ENCODE results near the gene DOK7.

Gene DOK7

GRCh38 chr4:3500634-3501101, 37.6 kb downstream of the DOK7 start:
- TF ChIP-seq, protein P1, sequence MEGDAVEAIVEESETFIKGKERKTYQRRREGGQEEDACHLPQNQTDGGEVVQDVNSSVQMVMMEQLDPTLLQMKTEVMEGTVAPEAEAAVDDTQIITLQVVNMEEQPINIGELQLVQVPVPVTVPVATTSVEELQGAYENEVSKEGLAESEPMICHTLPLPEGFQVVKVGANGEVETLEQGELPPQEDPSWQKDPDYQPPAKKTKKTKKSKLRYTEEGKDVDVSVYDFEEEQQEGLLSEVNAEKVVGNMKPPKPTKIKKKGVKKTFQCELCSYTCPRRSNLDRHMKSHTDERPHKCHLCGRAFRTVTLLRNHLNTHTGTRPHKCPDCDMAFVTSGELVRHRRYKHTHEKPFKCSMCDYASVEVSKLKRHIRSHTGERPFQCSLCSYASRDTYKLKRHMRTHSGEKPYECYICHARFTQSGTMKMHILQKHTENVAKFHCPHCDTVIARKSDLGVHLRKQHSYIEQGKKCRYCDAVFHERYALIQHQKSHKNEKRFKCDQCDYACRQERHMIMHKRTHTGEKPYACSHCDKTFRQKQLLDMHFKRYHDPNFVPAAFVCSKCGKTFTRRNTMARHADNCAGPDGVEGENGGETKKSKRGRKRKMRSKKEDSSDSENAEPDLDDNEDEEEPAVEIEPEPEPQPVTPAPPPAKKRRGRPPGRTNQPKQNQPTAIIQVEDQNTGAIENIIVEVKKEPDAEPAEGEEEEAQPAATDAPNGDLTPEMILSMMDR (IDR thresholded peaks at IDR 0.05; ENCODE audit: low read depth, low read length, missing control alignments) = no peak
- no peak overlapping the region for H3K4me3 ChIP-seq (replicated peaks; ENCODE audit: low read depth, low read length)
- DNase-seq (ENCODE audit: extremely low read depth, low read depth) = no peak

- no peak overlapping the region for H3K4me3 ChIP-seq (replicated peaks; ENCODE audit: low read depth, low read length)
- TF ChIP-seq, protein P1 (IDR thresholded peaks at IDR 0.05; ENCODE audit: low read depth, low read length, missing control alignments) = no peak
- DNase-seq (ENCODE audit: extremely low read depth, low read depth) = no peak
Measured at GRCh38 chr4:3501126-3501824, 38.2 kb downstream of the DOK7 start.

DNA sequence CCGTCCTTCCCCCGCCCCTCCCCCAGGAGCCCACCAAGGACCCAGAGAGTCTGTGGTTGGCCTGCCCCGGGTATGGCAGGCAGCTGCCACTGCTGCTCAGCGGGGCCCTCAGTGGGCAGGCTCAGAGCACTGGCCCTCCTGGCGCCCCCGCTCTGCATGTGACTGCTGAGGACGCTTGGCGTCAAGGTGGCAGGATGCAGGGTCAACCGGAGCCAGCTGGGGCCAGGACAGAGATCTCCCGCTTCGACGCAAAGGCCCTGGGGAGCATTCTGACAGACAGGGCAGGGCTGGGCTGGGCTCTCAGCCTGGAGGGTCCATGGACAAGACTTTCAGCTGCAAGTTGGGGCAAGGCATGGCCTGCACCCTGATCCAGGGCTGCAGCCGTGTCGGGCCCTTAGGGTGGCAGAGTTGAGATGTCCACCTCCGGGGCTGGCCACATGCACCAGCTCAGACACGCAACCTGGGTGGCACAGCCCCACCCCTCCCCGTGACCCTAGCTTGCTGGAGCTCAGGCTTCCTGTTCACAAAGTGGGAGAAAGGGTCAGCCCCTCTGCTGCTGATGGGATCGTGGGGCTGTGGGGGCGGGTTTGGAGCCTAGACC, 38.8 kb downstream of the DOK7 start:
- DNase-seq (ENCODE audit: extremely low read depth, low read depth) = no peak
- TF ChIP-seq, protein P1 (IDR thresholded peaks at IDR 0.05; ENCODE audit: low read depth, low read length, missing control alignments) = no peak
- no peak overlapping the region for H3K4me3 ChIP-seq (replicated peaks; ENCODE audit: low read depth, low read length)

GRCh38 chr4:3502941-3503936, 40.1 kb downstream of the DOK7 start:
- no peak for DNase-seq (ENCODE audit: extremely low read depth, low read depth)
- no peak overlapping the region for H3K4me3 ChIP-seq (replicated peaks; ENCODE audit: low read depth, low read length)
- TF ChIP-seq, protein P1 (IDR thresholded peaks at IDR 0.05; ENCODE audit: low read depth, low read length, missing control alignments) = no peak

DNA sequence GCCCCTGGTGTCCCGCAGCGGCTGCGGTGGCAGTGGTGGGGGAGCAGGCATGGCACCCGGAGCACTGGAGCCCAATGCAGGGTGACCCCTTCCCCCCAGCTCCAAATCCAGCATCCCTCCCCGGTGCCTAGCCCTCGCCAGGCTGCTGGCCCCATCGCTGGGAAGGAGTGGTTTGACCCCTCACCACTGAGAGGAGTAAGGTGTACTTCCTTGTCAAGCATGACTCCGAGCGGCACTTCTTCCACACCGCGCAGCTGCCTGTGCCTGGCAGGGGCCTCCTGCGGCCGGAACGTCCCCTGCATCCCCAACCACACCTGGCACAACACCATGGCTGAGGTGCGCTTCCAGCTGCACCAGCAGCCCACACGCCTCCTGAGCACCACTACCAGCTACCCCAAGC, 42.1 kb downstream of the DOK7 start:
- DNase-seq (ENCODE audit: extremely low read depth, low read depth) = no peak

GRCh38 chr4:3508542-3508941, 45.4 kb downstream of the DOK7 start:
- DNase-seq (ENCODE audit: extremely low read depth, low read depth) = no peak
- H3K4me3 ChIP-seq (replicated peaks; ENCODE audit: low read depth, low read length) = no peak overlapping the region
- TF ChIP-seq, protein P1 (IDR thresholded peaks at IDR 0.05; ENCODE audit: low read depth, low read length, missing control alignments) = no peak

More for the DNA sequence above, 42.1 kb downstream of the DOK7 start:
- no peak overlapping the region for H3K4me3 ChIP-seq (replicated peaks; ENCODE audit: low read depth, low read length)
- TF ChIP-seq, protein P1 (IDR thresholded peaks at IDR 0.05; ENCODE audit: low read depth, low read length, missing control alignments) = no peak

Measured in HFF-Myc (cell line).